Neural cell (in vitro differentiated cells): ENCODE data around the gene OBSCN.

Experiments
- EZH2 ChIP-seq: fragments of 200-600, 300-800 bp; shearing (Covaris generic), sonication (generic); IDR thresholded peaks from 2 replicates; pipeline ENCODE4 v1.6.1; 2014; ENCODE audit warnings: antibody characterized with exemption, low read length, borderline replicate concordance, mild to moderate bottlenecking; ENCODE audit not compliant: insufficient read depth, poor library complexity, severe bottlenecking
- POLR2AphosphoS5 ChIP-seq: IDR thresholded peaks from 2 replicates; pipeline ENCODE4 v1.6.1; 2012

DNA sequence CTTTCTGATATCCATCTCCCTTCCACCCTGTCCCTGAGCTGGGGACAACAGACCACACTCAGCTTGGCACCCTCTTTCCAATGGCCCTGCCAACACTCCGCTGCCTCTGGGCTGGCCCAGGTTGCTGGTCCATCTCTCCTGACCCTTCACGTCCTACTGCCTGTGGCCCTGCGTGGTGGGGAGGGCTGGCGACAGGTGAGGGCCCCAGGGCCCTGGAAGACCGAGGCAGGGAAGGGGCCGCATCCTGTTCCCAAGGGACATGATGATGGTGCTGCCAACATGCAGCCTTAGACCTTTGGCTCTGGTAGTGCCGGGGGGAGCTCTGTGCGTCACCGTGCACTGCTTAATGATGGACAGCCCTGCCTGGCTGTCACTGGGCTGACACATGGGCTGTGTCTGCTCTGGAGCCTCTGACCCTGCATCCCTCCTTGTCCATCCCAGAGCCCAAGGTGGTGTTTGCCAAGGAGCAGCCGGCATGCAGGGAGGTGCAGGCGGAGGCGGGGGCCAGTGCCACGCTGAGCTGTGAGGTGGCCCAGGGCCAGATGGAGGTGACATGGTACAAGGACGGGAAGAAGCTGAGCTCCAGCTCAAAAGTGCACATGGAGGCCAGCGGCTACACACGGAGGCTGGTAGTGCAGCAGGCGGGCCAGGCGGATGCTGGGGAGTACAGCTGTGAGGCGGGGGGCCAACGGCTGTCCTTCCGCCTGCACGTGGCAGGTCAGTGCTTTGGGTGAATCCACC, 65.2 kb downstream of the OBSCN start:
- TF ChIP-seq EZH2, result no peak
- no peak for TF ChIP-seq POLR2AphosphoS5
